Measurements from ENCODE around the gene RIMBP2.

- TF ChIP-seq CTCF (conservative IDR thresholded peaks at IDR 0.05 in 1 of 2, IDR thresholded peaks at IDR 0.05 in 1 of 2; ENCODE audit: low read depth in 1 of 2, low read length in 2 of 2) (no peak), EZH2 (IDR thresholded peaks at IDR 0.05; ENCODE audit: low read length, missing control alignments) (no peak)
Observed at GRCh38 chr12:130491421-130492357, 224.4 kb downstream of the RIMBP2 start.

Data from fibroblast of lung (primary cell).